A673 (cell line): ENCODE measurements around the gene ZFAND2B. TPM values are rescaled to one million over a fixed set of nuclear protein-coding genes. Genes with fewer than 3 reads are reported as not detected.

Experiments used
- BruUV-seq: library from RNA; stranded (reverse); fragments of 400-500 nt; replicated peaks from 2 replicates; lab custom pipeline; 2021; lab: Mats Ljungman, UMichigan
- CTCF ChIA-PET: fragments of 300-600 bp; sonication (Branson Sonifier 250); formaldehyde crosslinking; loops from one replicate; lab custom pipeline; 2022; ENCODE audit warnings: antibody characterized with exemption; lab: Charles Lee
- POLR2A ChIA-PET: fragments of 300-600 bp; sonication (Branson Sonifier 250); formaldehyde crosslinking; loops from one replicate; lab custom pipeline; 2022; ENCODE audit warnings: antibody characterized with exemption; ENCODE audit not compliant: low non-redundant PET; lab: Charles Lee
- DNase-seq: peaks from one replicate; pipeline ENCODE4 v3.0.0-alpha.2; 2015; ENCODE audit warnings: low spot score
- H3K27ac ChIP-seq: fragments of 200-600 bp; sonication (generic); 2 replicates; pipeline ENCODE4 v1.5.1; 2016; ENCODE audit warnings: mixed run types, low read depth, mild to moderate bottlenecking, mixed read lengths, antibody characterized with exemption, low read length; ENCODE audit not compliant: poor library complexity, severe bottlenecking
- H3K27me3 ChIP-seq: fragments of 200-600 bp; sonication (generic); replicated peaks from 2 replicates; pipeline ENCODE4 v1.6.1; 2017; ENCODE audit warnings: mixed run types, low read depth, mild to moderate bottlenecking, mixed read lengths, antibody characterized with exemption, low read length; ENCODE audit not compliant: insufficient read depth, poor library complexity
- H3K36me3 ChIP-seq: fragments of 200-600 bp; sonication (generic); 2 replicates; pipeline ENCODE4 v1.6.1; 2016; ENCODE audit warnings: mixed run types, mild to moderate bottlenecking, mixed read lengths, antibody characterized with exemption, low read length; ENCODE audit not compliant: insufficient read depth, poor library complexity, severe bottlenecking
- H3K4me1 ChIP-seq: fragments of 200-600 bp; sonication (generic); 2 replicates; pipeline ENCODE4 v1.6.1; 2017; ENCODE audit warnings: mixed run types, mild to moderate bottlenecking, mixed read lengths, antibody characterized with exemption, low read length; ENCODE audit not compliant: insufficient read depth, poor library complexity, severe bottlenecking
- H3K4me3 ChIP-seq: fragments of 200-600 bp; sonication (generic); 2 replicates; pipeline ENCODE4 v1.5.1; 2016; ENCODE audit warnings: low read depth, mixed run types, mild to moderate bottlenecking, mixed read lengths, low read length; ENCODE audit not compliant: poor library complexity, severe bottlenecking
- H3K9me3 ChIP-seq: fragments of 200-600 bp; sonication (generic); 2 replicates; pipeline ENCODE4 v1.6.1; 2016; ENCODE audit warnings: mixed run types, low read depth, mild to moderate bottlenecking, mixed read lengths, antibody characterized with exemption, low read length; ENCODE audit not compliant: poor library complexity, severe bottlenecking
- CTCF ChIP-seq: fragments of 300-800, 200-600 bp; sonication (generic); conservative IDR thresholded peaks from 2 replicates; pipeline ENCODE4 v1.5.1; 2017; ENCODE audit warnings: low read depth, mild to moderate bottlenecking, antibody characterized with exemption, low read length, moderate library complexity, mixed read lengths
- EZH2 ChIP-seq: fragments of 200-600 bp; sonication (generic); IDR thresholded peaks from 2 replicates; pipeline ENCODE4 v1.6.1; 2017; ENCODE audit warnings: borderline replicate concordance, low read depth, mild to moderate bottlenecking, mixed read lengths, antibody characterized with exemption, low read length; ENCODE audit not compliant: poor library complexity, severe bottlenecking
- intact Hi-C: fragments of 100-400 bp; cut with micrococcal nuclease; formaldehyde crosslinking; loops from one replicate; pipeline ENCODE4 v1.10.0; 2022; ENCODE audit not compliant: unreplicated experiment
- total RNA-seq: library from RNA; stranded (reverse); gene quantifications from 2 replicates; pipeline ENCODE4 v1.2.3, GENCODE V29; 2021

ZFAND2B gene
- total RNA-seq, 1 experiment from 2014 or later = 20.0 TPM

- Histone ChIP-seq H3K9me3 (no peaks in the 10 kb centered on the region), H3K27ac (no peak overlapping the region), H3K36me3 (peaks cover 62% of the 10 kb centered on the region), H3K4me1 (peaks cover 15% of the 10 kb centered on the region), H3K4me3 (no peak overlapping the region), H3K27me3 (no peaks in the 10 kb centered on the region)
- DNase-seq = no peak
- ChIA-PET POLR2A (no interaction called here), CTCF (interaction anchor here (0.8 kb wide), 1 partner anchor 39 kb away, joined by 7 read pairs; no protein-coding TSS in a partner anchor)
- TF ChIP-seq CTCF (no peak), EZH2 (no peak)
- intact Hi-C loops = no loop called here
- no TSS peak for BruUV-seq
Measured at GRCh38 chr2:219210886-219211362, 4.3 kb downstream of the ZFAND2B start.

GRCh38 chr2:219213026-219213415 lies 6.4 kb downstream of the ZFAND2B start:
- BruUV-seq = no TSS peak
- intact Hi-C loops = loop anchor here (1.0 kb wide), 1 partner anchor 81 kb away; no protein-coding TSS in a partner anchor
- DNase-seq = no peak
- Histone ChIP-seq H3K9me3 (no peaks in the 10 kb centered on the region), H3K36me3 (peaks cover 71% of the 10 kb centered on the region), H3K4me3 (no peak overlapping the region), H3K4me1 (peaks cover 19% of the 10 kb centered on the region), H3K27ac (no peak overlapping the region), H3K27me3 (no peaks in the 10 kb centered on the region)
- TF ChIP-seq EZH2 (no peak), CTCF (no peak)
- CTCF ChIA-PET = no interaction called here
- POLR2A ChIA-PET = no interaction called here

- no TSS peak for BruUV-seq
- Histone ChIP-seq H3K9me3 (no peaks in the 10 kb centered on the region), H3K27ac (no peak overlapping the region), H3K36me3 (peaks cover 69% of the 10 kb centered on the region), H3K4me3 (no peak overlapping the region), H3K27me3 (no peaks in the 10 kb centered on the region), H3K4me1 (peaks cover 19% of the 10 kb centered on the region)
- ChIA-PET POLR2A (no interaction called here), CTCF (no interaction called here)
- TF ChIP-seq EZH2 (no peak), CTCF (no peak)
- DNase-seq = no peak
- intact Hi-C loops = loop anchor here (1.0 kb wide), 1 partner anchor 81 kb away; no protein-coding TSS in a partner anchor
Measured at GRCh38 chr2:219213486-219214071, 7.0 kb downstream of the ZFAND2B start.
